HG03442 (cell line): ENCODE data around the gene CAMK2N1.

Experiments used
- ATAC-seq: cut with Tn5 transposase; IDR thresholded peaks from one replicate; pipeline ENCODE4 v1.9.1; 2021; ENCODE audit warnings: mild to moderate bottlenecking, moderate library complexity; ENCODE audit not compliant: unreplicated experiment

Gene CAMK2N1

DNA sequence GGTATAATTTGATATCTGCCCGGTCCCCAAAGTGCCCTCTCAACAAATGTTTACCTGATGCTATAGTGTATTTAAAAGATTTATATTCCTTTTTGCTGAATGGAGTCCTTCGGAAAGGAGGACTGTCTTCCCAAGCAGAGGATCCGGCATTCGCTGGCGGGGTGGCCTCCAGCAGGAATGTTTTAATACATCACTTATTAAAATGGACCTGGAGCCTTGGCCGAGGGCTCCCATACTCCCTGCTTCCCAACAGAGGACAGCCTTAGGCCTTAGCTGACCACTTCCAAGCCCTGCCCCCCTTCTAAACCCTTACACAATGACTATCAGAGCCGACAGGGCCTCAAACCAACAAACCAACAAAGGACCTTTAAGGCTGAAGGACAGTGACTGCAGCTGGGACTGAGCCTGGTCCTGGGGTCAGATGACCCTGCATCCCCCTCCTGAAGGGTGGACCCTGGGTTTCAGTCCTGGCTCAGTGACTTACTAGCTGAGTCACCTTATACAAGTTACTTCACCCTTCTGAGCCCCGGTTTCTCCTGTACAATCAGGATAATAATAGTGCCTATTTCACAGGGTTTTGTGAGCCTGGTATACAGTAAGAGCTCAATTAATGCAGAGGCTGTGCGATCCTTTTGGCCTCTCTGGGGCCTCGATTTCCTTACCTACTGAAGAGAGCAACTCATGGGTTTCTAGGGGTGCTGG is 5.6 kb downstream of the CAMK2N1 start:
- ATAC-seq = no peak

DNA sequence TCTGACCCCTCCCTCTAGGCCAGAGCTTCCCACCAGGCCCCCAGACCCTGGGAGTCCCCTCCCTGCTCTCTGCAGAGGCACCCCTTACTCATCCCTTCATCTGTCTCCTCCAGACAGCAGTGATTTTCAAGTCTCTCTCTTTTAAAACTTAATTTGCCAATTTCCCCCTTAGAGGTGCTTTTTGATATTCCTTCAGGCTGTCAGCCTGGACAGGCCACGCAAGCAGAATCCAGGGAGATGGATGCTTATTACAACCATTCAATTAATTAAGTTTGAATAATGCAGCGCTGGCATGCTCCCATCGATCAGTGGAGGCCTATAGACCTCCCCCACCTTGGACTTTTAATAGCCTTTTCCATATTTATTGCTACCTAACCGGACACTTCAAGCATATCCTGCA is 6.2 kb downstream of the CAMK2N1 start:
- no peak for ATAC-seq

DNA sequence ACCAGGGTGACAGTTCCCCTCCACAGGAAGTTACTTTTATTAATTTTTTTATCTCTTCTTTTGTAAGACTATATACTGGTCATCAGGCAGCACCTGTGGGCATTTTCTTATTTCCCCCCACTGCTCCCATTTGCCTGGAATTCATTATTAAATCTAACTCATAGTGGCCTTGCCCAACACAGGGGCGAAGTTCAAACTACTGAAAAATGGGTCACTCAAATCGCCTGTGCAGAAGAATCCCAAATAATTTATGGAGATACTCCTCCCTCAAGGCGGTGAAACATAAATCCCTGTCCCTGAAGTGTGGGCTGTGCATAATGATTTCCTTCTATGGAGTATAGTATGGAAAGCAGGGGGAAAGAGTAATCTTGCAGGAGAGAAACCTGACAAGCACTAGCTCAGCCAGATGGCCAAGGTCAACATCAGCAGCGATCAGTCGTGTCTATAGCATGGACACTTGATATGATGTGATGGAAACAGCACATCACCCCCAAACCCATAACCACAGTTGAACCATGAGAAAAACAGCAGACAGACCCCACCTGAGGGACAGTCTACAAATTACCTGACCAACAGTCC is 7.9 kb downstream of the CAMK2N1 start:
- no peak for ATAC-seq

DNA sequence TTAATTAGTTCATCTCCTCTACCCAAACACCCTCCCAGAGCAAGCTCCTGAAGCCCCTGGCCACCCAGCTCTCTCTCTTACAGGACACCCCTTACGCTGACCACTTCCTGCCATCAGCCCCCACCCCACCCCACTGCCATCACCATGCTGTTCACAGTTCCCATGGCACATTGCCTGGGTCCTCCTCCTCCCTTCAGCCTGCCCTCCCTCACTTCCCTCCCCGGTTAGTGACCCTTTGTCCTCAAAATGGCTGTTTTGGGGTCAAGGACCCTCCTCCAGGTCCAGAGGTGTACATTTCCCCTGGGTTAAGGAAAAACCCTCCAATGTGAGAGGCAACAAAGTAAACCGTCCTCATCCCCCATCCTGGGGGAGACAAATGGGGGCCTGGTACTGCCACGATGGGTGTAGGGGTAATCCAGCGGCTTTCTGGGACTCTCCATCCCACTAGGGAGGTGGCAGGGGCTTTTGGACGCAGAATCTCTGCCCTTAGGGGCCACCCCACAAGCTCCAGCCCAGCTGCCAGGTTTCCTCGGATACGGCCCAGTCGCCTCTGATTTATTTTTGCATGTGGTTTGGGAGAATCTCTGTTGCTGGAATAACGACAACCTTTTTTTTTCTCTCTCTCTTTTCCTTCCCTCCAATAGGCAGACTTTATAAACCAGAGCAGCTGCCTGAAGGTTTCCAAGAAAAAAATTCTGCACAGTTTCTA is 8.5 kb downstream of the CAMK2N1 start:
- no peak for ATAC-seq

DNA sequence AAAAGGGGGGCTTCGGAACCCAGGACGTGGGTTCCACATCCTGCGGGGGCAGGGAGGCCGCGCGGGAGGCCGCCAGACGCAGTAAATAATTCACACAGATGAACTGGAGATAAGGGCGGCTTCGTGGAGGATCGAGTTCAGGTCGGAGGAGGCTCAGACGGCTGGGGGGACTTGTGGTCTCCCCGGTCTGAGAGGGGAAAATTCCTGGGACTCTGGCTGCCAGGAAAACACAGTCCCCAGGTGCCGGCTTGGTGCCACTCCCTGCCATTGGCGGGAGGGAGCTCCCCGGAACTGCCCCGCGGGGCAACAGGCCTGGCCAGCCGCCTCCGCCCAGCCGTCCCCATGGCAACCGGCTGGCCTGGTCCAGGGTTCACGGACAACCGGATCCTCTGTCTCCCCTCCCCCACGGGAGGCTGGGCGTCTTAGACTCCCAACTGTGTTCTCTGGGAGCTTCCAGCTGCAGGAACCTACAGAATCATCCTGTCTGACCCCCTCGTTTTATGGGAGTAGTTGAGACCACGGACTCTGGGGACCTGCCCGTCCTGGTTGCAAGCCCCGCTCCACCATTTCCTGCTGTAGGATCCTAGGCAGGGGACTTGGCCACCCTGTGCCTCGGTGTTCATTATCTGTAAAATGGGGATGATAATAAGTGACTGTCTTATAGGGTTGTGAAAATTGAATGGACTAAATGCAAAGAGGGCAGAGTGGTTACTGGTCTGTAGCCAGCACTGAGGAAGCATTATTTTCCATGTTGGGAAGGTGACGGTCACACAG is 9.6 kb downstream of the CAMK2N1 start:
- ATAC-seq = no peak

- no peak for ATAC-seq
Observed at GRCh38 chr1:20474996-20475395, 11.0 kb downstream of the CAMK2N1 start.

DNA sequence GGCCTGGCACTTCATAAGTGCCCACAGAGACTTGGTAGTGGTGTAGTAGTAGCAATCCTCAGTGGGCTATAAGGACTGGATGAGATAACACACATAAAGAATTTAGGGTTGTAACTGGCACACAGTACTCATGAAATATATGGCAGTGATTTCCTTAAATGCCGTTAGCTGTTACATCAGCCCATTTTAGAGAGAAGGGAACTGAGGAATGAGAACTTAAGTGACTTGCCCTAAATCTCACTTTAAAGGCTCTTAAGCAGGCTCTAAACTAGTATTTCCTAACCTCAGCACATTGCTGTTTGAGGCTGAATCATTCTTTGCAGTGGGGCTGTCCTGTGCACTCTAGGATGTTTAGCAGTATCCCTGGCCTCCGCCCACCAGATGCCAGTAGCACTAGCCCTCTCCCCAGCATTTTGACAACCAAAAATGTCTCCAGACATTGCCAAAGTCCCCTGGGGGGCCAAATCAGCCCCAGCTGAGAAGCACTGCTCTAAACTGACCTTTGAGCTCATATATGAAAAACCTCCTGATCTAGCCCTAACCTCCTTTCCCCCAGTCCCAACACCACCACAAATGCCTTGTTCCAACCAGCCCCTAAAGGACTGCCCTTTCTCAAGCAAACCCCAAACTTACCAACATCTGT is 11.6 kb downstream of the CAMK2N1 start:
- ATAC-seq = no peak

GRCh38 chr1:20473894-20474293 is 12.1 kb downstream of the CAMK2N1 start:
- ATAC-seq = no peak

- ATAC-seq = no peak
Observed at GRCh38 chr1:20472860-20473711, 12.9 kb downstream of the CAMK2N1 start.

DNA sequence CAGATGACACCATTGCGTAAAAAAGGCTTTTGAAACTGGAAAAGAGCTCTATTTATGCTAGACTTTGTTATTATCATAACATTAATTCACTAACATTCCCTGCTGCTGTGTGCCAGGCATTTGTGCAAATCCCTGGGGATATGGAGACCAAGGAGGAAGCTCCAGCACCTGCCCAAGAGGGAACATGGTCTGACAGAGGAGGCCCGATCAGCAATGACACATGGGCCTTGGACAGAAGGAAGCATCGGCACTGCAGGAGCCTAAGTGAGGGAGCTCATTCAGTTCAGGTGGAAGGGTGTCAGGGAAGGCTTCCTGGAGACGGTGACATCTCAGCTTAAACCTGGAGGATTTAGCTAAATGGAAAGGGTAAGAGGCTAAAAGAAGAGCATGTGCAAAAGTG is 13.9 kb downstream of the CAMK2N1 start:
- no peak for ATAC-seq

- no peak for ATAC-seq
Observed at GRCh38 chr1:20470194-20470593, 15.8 kb downstream of the CAMK2N1 start.

- no peak for ATAC-seq
Observed at GRCh38 chr1:20469406-20470076, 16.5 kb downstream of the CAMK2N1 start.

GRCh38 chr1:20466273-20466672 is 19.7 kb downstream of the CAMK2N1 start:
- ATAC-seq = no peak

DNA sequence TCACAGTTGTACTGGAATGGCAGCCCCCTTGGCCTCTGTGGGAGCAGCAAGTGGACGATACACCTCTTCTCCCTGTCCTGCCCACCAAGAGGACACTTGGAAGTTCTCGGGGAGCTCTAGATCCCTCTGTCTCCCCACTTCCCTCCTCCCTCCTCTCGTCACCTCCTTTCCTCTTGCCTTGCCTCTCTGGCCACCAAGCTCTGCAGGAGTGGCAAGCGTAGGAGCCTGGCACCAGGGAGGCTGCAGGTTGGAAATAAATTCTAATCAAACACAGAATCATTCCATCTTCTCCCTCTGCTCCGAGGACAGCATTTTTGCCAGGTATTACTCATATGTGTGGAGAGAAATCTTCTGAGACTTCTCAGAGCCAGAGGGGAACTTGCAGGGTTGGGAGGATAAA is 20.8 kb downstream of the CAMK2N1 start:
- no peak for ATAC-seq

DNA sequence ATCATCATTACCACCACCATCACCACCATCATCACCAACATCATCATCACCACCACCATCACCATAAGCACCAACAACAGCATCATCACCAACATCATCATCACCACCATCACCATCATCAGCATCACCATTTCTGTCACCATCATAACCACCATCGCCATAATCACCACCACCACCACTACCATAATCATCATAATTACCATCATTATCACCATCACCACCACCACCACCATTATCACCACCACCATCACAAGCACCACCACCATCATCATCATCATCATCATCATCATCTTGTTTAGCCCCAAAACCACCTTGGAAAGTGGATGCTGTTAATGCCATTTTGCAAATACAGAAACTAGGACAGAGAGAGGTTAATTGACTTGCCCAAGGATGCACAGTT is 22.5 kb downstream of the CAMK2N1 start:
- ATAC-seq = no peak

DNA sequence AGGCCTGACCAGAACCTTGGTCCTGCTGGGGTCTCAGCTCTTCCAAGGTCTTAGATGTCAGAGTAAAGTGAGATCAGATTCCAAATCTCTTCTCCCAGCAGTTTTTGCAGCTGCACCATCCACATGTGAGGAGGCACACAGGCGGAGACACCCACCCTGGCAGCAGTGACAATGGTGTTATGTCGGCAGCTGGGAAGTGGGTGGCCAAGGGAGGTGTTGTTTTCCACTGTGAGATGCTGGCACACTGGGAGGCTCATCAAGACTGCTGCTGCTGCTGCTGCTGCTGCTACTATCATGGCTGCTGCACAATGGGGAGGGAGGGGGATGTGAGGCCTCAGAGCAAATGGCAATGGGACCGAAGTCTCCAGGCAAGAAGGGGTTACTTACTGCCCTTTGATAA is 23.6 kb downstream of the CAMK2N1 start:
- ATAC-seq = no peak

- no peak for ATAC-seq
Observed at GRCh38 chr1:20458717-20459116, 27.3 kb downstream of the CAMK2N1 start.

- ATAC-seq = no peak
Observed at GRCh38 chr1:20454004-20454403, 32.0 kb downstream of the CAMK2N1 start.

GRCh38 chr1:20449735-20450311 is 36.2 kb downstream of the CAMK2N1 start:
- ATAC-seq = no peak
